ENCODE measurements around the gene STAB1. TPM values are rescaled to one million over a fixed set of nuclear protein-coding genes. Genes with fewer than 3 reads are reported as not detected.

Gene STAB1
- polyA plus RNA-seq, 3 donors, result 3.8 to 535 (median 15.8) TPM

- H3K27me3 Mint-ChIP-seq (ENCODE audit: low read depth in 3 of 3), result peaks cover 4 to 17% (median 15%) of the 10 kb centered on the region in 3 donors
- H3K4me3 Mint-ChIP-seq, result peak overlapping the region; percentile 68 to 79
- Histone ChIP-seq H2AFZ (ENCODE audit: insufficient read depth, low read depth, low read length, poor library complexity, severe bottlenecking) (no peak overlapping the region), H3K4me3 (replicated peaks in 1 of 3; ENCODE audit: low read depth in 2 of 3, low read length in 3 of 3) (peak overlapping the region in 1 of 3 experiments; percentile 85), H3K9ac (ENCODE audit: insufficient read depth, low read length, poor library complexity, severe bottlenecking) (no peak overlapping the region), H4K20me1 (ENCODE audit: insufficient read depth, low read length) (peaks cover 37% of the 10 kb centered on the region), H3K9me3 (replicated peaks in 1 of 2; ENCODE audit: control insufficient read depth in 1 of 2, insufficient read depth in 1 of 2, low read length in 2 of 2) (no peaks in the 10 kb centered on the region), H3K27ac (ENCODE audit: low read depth in 1 of 2, low read length in 2 of 2) (peak overlapping the region in 1 of 2 donors; percentile 26), H3K79me2 (ENCODE audit: insufficient read depth, low read length) (peaks cover 68% of the 10 kb centered on the region), H3K27me3 (ENCODE audit: control insufficient read depth in 2 of 2, insufficient read depth in 2 of 2, low read length in 2 of 2) (peaks cover 0 to 4% of the 10 kb centered on the region in 2 donors), H3K4me2 (replicated peaks; ENCODE audit: extremely low read depth, low read length, poor library complexity, severe bottlenecking) (peak overlapping the region; percentile 85), H3K4me1 (ENCODE audit: control insufficient read depth in 1 of 2, insufficient read depth in 2 of 2, low read length in 2 of 2) (peaks cover 60 to 82% of the 10 kb centered on the region in 2 donors), H3K36me3 (replicated peaks in 1 of 2; ENCODE audit: control insufficient read depth in 1 of 2, insufficient read depth in 2 of 2, low read length in 2 of 2) (peaks cover 7 to 10% of the 10 kb centered on the region in 2 donors)
- H3K9me3 Mint-ChIP-seq, result no peaks in the 10 kb centered on the region
- DNase-seq, result peak in 1 of 3 donors; percentile 2
- peaks cover 5 to 10% of the 10 kb centered on the region in 2 donors for H3K36me3 Mint-ChIP-seq
- intact Hi-C loops (cut with micrococcal nuclease), result loop anchor here in 1 of 2 donors (5.0 to 10.0 kb wide), 3 partner anchors 78 to 1151 kb away; partner anchors contain the start of genes GNL3, MANF, NISCH and PBRM1
- peak overlapping the region in 2 of 7 donors; percentile 14 to 93 for H3K27ac Mint-ChIP-seq
- TF ChIP-seq, protein P1, sequence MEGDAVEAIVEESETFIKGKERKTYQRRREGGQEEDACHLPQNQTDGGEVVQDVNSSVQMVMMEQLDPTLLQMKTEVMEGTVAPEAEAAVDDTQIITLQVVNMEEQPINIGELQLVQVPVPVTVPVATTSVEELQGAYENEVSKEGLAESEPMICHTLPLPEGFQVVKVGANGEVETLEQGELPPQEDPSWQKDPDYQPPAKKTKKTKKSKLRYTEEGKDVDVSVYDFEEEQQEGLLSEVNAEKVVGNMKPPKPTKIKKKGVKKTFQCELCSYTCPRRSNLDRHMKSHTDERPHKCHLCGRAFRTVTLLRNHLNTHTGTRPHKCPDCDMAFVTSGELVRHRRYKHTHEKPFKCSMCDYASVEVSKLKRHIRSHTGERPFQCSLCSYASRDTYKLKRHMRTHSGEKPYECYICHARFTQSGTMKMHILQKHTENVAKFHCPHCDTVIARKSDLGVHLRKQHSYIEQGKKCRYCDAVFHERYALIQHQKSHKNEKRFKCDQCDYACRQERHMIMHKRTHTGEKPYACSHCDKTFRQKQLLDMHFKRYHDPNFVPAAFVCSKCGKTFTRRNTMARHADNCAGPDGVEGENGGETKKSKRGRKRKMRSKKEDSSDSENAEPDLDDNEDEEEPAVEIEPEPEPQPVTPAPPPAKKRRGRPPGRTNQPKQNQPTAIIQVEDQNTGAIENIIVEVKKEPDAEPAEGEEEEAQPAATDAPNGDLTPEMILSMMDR (IDR thresholded peaks at IDR 0.05), result no peak
- 88% methylated on average over 8 of the region's 19 CpGs for WGBS (ENCODE audit: insufficient coverage)
- H3K4me1 Mint-ChIP-seq, result peaks cover 58% of the 10 kb centered on the region
Measured at GRCh38 chr3:52535411-52536111, 40.4 kb downstream of the STAB1 start.

GRCh38 chr3:52536112-52536368 lies 40.9 kb downstream of the STAB1 start:
- Mint-ChIP-seq H3K4me1 (peaks cover 58% of the 10 kb centered on the region), H3K36me3 (peaks cover 10 to 14% of the 10 kb centered on the region in 2 donors), H3K27me3 (ENCODE audit: low read depth in 3 of 3) (peaks cover 4 to 17% (median 15%) of the 10 kb centered on the region in 3 donors), H3K27ac (peak overlapping the region in 3 of 7 donors; percentile 81 to 93 (median 85)), H3K9me3 (no peaks in the 10 kb centered on the region), H3K4me3 (peak overlapping the region; percentile 68 to 79)
- no peak overlapping the region for H3K9ac ChIP-seq (ENCODE audit: insufficient read depth, low read length, poor library complexity, severe bottlenecking)
- H3K79me2 ChIP-seq (ENCODE audit: insufficient read depth, low read length), result peaks cover 68% of the 10 kb centered on the region
- peaks cover 60 to 81% of the 10 kb centered on the region in 2 donors for H3K4me1 ChIP-seq (ENCODE audit: control insufficient read depth in 1 of 2, insufficient read depth in 2 of 2, low read length in 2 of 2)
- peak overlapping the region; percentile 85 for H3K4me2 ChIP-seq (replicated peaks; ENCODE audit: extremely low read depth, low read length, poor library complexity, severe bottlenecking)
- intact Hi-C loops (cut with micrococcal nuclease), result loop anchor here in 1 of 2 donors (5.0 to 10.0 kb wide), 3 partner anchors 79 to 1151 kb away; partner anchors contain the start of genes GNL3, MANF, NISCH and PBRM1
- H3K36me3 ChIP-seq (replicated peaks in 1 of 2; ENCODE audit: control insufficient read depth in 1 of 2, insufficient read depth in 2 of 2, low read length in 2 of 2), result peaks cover 11 to 14% of the 10 kb centered on the region in 2 donors
- DNase-seq, result no peak
- no peak overlapping the region for H2AFZ ChIP-seq (ENCODE audit: insufficient read depth, low read depth, low read length, poor library complexity, severe bottlenecking)
- H3K27ac ChIP-seq (ENCODE audit: low read depth in 1 of 2, low read length in 2 of 2), result peak overlapping the region in 1 of 2 donors; percentile 26
- H3K9me3 ChIP-seq (replicated peaks in 1 of 2; ENCODE audit: control insufficient read depth in 1 of 2, insufficient read depth in 1 of 2, low read length in 2 of 2), result no peaks in the 10 kb centered on the region
- H4K20me1 ChIP-seq (ENCODE audit: insufficient read depth, low read length), result peaks cover 42% of the 10 kb centered on the region
- 3% methylated on average over 6 of the region's 9 CpGs for WGBS (ENCODE audit: insufficient coverage)
- TF ChIP-seq, protein P1 (IDR thresholded peaks at IDR 0.05), result no peak
- H3K4me3 ChIP-seq (replicated peaks in 1 of 3; ENCODE audit: low read depth in 2 of 3, low read length in 3 of 3), result peak overlapping the region in 2 of 3 experiments; percentile 11 to 85
- peaks cover 0 to 4% of the 10 kb centered on the region in 2 donors for H3K27me3 ChIP-seq (ENCODE audit: control insufficient read depth in 2 of 2, insufficient read depth in 2 of 2, low read length in 2 of 2)

All from CD14-positive monocyte (primary cell).